COLO668 (cell line): ENCODE results near the gene C12orf43.

ENCODE experiments used
- DNase-seq: peaks from one replicate; lab custom pipeline; 2025; ENCODE audit not compliant: unreplicated experiment; lab: John Stamatoyannopoulos, UW

The C12orf43 gene

GRCh38 chr12:121000530-121000929 is 15.8 kb downstream of the C12orf43 start:
- no peak for DNase-seq

GRCh38 chr12:120999191-121000120 is 16.8 kb downstream of the C12orf43 start:
- DNase-seq = no peak

DNA sequence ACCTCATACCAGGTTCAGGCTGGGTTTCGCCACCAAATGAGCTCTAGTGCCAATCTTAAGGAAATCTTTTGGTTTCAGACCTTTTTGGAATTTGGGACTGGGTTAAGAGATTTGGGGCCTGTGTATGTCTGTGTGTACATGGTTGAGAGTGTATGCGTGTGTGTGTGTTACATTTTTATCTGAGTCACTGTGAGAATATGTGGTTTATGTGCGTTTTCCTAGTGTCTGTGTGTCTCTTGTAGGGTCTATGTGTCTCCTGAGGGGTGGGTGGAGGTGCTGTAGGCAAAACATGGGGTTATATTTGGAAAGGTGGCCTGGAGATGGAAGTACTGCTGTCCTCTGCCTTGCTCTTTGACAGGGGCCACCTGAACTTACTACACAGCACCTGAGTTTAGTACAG is 17.9 kb downstream of the C12orf43 start:
- DNase-seq = no peak

GRCh38 chr12:120997448-120997847 is 18.8 kb downstream of the C12orf43 start:
- no peak for DNase-seq

GRCh38 chr12:120996133-120996746 is 20.0 kb downstream of the C12orf43 start:
- DNase-seq = no peak

- DNase-seq = no peak
Measured at GRCh38 chr12:120994589-120995337, 21.5 kb downstream of the C12orf43 start.

DNA sequence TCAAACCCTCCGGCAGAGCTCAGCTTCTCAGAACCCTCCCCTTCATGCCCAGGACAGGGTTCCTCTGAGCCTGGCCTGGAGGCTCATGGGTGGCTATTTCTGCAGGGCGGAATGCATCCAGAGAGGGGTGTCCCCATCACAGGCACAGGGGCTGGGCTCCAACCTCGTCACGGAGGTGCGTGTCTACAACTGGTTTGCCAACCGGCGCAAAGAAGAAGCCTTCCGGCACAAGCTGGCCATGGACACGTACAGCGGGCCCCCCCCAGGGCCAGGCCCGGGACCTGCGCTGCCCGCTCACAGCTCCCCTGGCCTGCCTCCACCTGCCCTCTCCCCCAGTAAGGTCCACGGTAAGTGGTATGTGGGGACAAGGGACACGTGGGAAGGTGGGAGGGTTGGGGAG is 22.2 kb downstream of the C12orf43 start:
- no peak for DNase-seq

DNA sequence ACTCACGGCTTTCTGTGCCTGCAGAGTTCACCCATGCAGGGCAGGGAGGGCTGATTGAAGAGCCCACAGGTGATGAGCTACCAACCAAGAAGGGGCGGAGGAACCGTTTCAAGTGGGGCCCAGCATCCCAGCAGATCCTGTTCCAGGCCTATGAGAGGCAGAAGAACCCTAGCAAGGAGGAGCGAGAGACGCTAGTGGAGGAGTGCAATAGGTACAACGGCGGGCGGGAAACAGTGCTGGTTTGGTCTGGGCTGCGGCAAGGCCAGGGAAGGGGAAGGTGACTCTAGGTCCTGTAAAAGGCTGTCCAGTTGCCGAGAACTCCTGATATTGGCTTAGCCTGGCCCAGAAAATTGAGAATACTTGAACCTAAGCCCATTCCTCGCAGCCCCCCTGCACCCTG is 22.8 kb downstream of the C12orf43 start:
- DNase-seq = no peak

- no peak for DNase-seq
Measured at GRCh38 chr12:120992989-120993388, 23.3 kb downstream of the C12orf43 start.

DNA sequence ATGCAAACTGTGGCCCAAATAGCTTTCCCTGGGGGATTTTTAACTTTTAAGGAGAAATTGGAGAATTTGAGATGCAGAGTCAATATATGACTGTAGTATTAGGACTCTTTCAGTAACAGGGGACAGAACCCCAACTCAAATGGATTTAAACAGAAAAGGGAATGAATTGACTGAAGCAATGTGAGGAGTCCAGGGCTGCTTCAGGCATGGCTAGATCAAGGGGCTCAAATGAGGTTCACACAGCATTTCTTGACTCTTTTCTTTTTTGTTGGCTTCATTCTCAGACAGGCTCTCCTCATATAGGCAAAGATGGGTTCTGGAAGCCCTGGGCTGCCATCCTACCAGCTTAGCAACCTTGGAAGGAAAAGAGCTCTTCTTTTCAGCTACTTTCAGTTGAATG is 24.3 kb downstream of the C12orf43 start:
- no peak for DNase-seq

DNA sequence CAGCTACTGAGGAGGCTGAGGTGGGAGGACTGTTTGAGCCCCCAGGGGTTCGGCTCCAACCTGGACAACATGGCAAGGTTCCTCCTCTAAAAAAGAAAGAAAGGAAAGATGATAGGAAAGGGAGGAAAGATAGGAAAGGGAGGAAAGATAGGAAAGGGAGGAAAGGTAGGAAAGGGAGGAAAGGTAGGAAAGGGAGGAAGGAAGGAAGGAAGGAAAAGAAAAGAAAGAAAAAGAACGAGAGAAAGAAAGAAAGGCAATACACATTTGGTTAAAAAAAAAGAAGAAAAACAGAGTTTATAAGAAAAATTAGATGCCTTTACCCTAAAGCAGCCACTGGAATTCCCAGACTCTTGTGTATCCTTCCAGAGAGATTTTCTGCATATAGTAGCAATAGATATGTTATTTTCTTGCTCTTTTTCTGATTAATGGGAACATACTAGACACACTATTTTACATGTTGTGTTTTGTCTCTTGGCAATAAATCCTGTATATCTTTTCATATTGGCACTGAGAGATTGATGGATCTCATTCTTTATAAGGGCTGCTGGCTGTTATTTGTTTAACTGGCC is 25.7 kb downstream of the C12orf43 start:
- DNase-seq = no peak

- DNase-seq = no peak
Measured at GRCh38 chr12:120989687-120990086, 26.6 kb downstream of the C12orf43 start.

- no peak for DNase-seq
Measured at GRCh38 chr12:120988658-120989057, 27.6 kb downstream of the C12orf43 start.

DNA sequence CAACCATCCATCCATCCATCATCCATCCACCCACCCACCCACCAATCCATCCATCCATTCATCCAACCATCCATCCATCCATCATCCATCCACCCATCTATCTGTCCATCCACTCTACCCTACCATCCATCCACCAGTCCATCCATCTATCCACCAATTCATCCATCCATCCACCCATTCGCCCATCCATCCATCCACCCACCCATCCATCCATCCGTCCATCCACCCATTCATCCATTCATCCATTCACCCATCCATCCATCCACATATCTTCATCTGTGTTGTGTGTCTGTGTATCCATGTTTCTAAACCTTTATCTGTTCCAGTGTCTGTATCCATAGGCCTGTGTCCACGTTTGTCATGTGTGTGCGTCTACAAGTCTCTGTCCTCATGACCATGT is 28.1 kb downstream of the C12orf43 start:
- no peak for DNase-seq

DNA sequence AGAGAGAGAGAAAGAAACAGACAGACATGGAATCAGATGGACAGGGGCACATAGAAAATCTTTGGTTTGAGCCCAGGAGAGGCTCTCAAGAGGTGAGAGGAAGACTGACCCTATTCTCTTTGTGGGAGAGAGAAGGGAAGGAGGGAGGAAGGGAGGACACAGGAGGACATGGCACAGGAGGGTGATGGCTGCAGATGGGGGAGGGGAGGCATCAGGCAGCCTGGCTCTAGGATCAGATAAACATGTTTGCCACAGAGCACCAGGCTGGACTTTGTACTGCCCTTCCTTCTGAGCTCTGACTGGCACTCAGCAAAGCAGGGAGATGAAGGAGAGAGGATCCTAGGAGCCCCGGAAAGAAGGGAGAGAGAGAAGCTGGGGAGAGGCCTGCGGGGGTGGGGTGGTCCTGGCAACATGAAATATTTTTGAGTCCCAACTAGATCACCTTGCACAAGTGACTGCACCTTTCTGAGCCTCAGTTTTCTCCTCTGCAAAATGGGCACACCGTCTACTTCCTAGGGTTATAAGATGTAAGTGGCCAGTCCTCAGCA is 31.9 kb downstream of the C12orf43 start:
- DNase-seq = peak; percentile 80

DNA sequence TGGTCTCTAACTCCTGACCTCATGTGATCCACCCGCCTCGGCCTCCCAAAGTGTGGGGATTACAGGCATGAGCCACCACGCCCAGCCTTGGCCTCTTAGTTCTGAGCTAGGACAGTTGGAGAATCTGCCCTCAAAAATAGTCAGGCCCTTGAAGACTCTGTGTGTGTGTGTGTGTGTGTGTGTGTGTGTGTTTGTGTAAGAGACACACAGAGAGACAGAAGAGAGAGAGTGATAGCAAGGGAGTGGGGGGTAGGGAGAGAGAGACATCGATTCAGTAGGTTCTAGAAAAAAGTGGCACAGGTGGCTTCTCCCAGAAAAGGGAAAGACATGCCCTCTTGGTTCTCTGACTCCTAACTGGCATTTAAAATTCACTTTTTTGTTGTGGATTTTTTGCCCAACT is 32.5 kb downstream of the C12orf43 start:
- DNase-seq = no peak

DNA sequence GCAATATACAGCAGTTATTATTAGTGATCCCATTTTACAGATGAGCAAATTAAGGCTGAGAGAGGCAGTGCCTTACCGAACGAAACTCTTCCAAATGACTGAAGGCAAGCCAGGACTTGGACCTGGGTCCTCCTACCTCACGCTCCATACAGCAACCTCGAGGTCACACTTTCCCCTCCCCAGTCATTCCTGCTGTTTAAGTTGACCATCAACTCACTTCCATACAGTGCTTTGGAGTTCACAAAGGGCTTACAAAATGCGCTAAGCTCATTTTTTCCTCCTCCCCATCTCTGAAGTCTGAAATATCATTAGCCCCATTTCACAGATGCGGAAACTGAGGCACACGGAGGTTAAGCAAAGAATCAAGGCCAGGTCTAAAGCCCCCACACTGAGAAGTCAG is 33.6 kb downstream of the C12orf43 start:
- DNase-seq = no peak

DNA sequence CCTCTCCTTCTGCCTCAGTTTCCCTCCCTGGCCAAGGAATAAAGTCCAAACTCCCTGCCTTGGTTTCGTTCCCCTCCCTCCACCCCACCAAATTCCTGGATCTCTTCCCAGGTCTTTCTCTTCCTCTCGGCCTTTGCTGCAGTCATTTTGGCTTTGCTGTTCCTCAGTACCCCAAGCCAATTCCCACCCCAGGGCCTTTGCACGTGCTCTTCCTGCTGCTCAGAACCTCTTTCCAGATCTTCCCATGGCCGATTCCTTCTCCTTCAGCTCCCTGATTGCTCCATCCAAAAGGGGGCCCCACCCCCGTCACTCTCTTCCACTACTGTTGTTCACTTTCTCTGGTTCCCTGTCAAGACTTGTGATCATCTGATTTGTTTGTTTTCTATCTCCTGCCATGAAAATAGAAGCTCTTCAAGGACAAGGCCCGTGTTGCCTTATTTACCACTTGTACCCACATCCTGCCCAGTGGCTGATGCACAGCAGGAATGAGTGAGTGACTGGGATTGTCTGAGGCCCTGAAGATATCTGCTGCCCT is 34.8 kb downstream of the C12orf43 start:
- peak; percentile 20 for DNase-seq

DNA sequence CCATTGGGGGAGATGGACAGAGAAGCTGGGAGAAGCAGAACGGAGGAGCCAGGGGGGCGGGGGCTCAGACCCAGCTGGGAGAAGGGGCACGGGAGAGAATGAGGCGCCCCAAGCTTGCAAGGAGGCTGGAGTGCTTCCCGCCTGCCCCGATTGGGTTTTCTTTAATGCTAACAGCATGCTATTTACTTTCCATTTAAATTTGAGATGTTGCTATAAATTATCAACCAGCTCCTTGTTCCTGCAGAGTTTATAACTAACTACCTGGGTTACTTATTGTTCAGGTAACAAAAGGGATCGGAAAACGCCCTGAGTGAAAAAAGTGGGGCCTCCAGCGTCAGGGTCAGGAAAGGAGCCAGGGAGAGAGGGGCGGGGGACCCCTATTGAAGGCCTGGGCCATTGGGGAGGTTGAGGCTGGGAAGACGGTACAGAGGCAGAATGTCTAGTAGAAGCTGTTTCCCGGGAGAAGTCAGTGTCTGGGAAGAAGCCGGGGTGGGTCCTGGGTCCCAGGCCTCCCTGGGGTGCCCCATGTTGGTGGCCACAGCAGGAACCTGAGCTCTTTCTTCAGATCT is 35.4 kb downstream of the C12orf43 start:
- DNase-seq = peak; percentile 54

- peak; percentile 53 for DNase-seq
Measured at GRCh38 chr12:120979862-120980696, 36.2 kb downstream of the C12orf43 start.
